ENCODE data around the gene PLXNA4.

Gene PLXNA4

GRCh38 chr7:132565441-132565840 is 10.8 kb downstream of the PLXNA4 start:
- no peak for DNase-seq (ENCODE audit: low read depth, low spot score)

- DNase-seq (ENCODE audit: low read depth, low spot score), result no peak
Measured at GRCh38 chr7:132564849-132565248, 11.4 kb downstream of the PLXNA4 start.

- DNase-seq (ENCODE audit: low read depth, low spot score), result no peak
Measured at GRCh38 chr7:132564090-132564489, 12.2 kb downstream of the PLXNA4 start.

- no peak for DNase-seq (ENCODE audit: low read depth, low spot score)
Measured at GRCh38 chr7:132562690-132563089, 13.6 kb downstream of the PLXNA4 start.

GRCh38 chr7:132561763-132562162 is 14.5 kb downstream of the PLXNA4 start:
- no peak for DNase-seq (ENCODE audit: low read depth, low spot score)

GRCh38 chr7:132560825-132561529 is 15.3 kb downstream of the PLXNA4 start:
- DNase-seq (ENCODE audit: low read depth, low spot score), result no peak

GRCh38 chr7:132560105-132560504 is 16.2 kb downstream of the PLXNA4 start:
- no peak for DNase-seq (ENCODE audit: low read depth, low spot score)

GRCh38 chr7:132558815-132559214 is 17.5 kb downstream of the PLXNA4 start:
- DNase-seq (ENCODE audit: low read depth, low spot score), result no peak

GRCh38 chr7:132557489-132558044 is 18.7 kb downstream of the PLXNA4 start:
- no peak for DNase-seq (ENCODE audit: low read depth, low spot score)

- DNase-seq (ENCODE audit: low read depth, low spot score), result no peak
Measured at GRCh38 chr7:132554446-132554845, 21.8 kb downstream of the PLXNA4 start.

- DNase-seq (ENCODE audit: low read depth, low spot score), result no peak
Measured at GRCh38 chr7:132553031-132553430, 23.2 kb downstream of the PLXNA4 start.

- DNase-seq (ENCODE audit: low read depth, low spot score), result no peak
Measured at GRCh38 chr7:132551886-132552285, 24.4 kb downstream of the PLXNA4 start.

- no peak for DNase-seq (ENCODE audit: low read depth, low spot score)
Measured at GRCh38 chr7:132551439-132551838, 24.8 kb downstream of the PLXNA4 start.

- no peak for DNase-seq (ENCODE audit: low read depth, low spot score)
Measured at GRCh38 chr7:132548489-132549078, 27.7 kb downstream of the PLXNA4 start.

GRCh38 chr7:132547821-132548220 is 28.4 kb downstream of the PLXNA4 start:
- no peak for DNase-seq (ENCODE audit: low read depth, low spot score)

GRCh38 chr7:132546366-132547127 is 29.7 kb downstream of the PLXNA4 start:
- DNase-seq (ENCODE audit: low read depth, low spot score), result no peak

GRCh38 chr7:132545756-132546155 is 30.5 kb downstream of the PLXNA4 start:
- DNase-seq (ENCODE audit: low read depth, low spot score), result no peak

- no peak for DNase-seq (ENCODE audit: low read depth, low spot score)
Measured at GRCh38 chr7:132544999-132545398, 31.3 kb downstream of the PLXNA4 start.

- DNase-seq (ENCODE audit: low read depth, low spot score), result no peak
Measured at GRCh38 chr7:132544025-132544424, 32.2 kb downstream of the PLXNA4 start.

GRCh38 chr7:132542895-132543294 is 33.4 kb downstream of the PLXNA4 start:
- DNase-seq (ENCODE audit: low read depth, low spot score), result no peak

GRCh38 chr7:132541656-132542055 is 34.6 kb downstream of the PLXNA4 start:
- no peak for DNase-seq (ENCODE audit: low read depth, low spot score)

- no peak for DNase-seq (ENCODE audit: low read depth, low spot score)
Measured at GRCh38 chr7:132537456-132538145, 38.7 kb downstream of the PLXNA4 start.
